Hair follicle dermal papilla cell (primary cell): ENCODE results near the gene KLK11. TPM values are rescaled to one million over a fixed set of nuclear protein-coding genes. Genes with fewer than 3 reads are reported as not detected.

Experiments
- total RNA-seq: library from RNA; depleted of rRNA; stranded (reverse); fragments of >200 nt; gene quantifications from 2 replicates; pipeline ENCODE4 v1.2.3, GENCODE V29; 2012

Gene KLK11
- not detected in 2 replicates for total RNA-seq

GRCh38 chr19:51026554-51026831, at the start of gene KLK11:
KLK11 (minus strand) TSS chr19:51026616; CDS start chr19:51025631, 985 bp downstream.

DNA sequence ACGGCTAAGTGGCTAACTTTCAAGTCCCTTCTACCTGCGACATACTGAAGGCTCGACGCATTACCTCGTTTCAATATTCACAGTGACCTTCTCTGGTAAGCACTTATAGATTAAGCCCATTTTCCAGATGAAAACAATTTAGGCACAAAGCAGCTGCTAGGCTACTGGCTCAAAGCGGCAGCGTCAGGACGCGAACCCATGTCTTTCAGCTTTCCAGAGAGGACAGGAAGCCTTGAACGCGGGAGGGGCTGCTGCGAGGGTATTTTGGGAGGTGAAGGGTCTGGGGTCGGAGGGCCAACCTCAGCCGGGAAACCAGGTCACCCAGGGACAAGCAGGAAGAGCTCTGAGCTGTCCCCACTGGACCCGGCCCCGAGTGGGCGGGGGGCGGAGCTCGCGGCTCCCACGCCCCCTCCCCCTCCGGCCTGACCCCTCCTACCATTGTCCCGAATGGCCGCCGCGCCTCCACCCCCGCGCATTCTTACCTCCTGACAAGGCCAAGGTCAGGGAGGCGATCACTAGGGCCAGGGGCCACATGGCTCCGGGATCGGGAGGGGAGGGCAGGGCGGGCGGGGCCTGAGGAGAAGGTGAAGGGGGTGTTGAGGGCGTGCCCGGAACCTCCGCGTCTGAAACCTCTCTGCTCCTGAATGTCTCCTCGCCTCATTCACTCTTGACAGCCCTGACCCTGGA, 38.3 kb upstream of the KLK11 start, which contains the start of gene KLK13:
Gene KLK13, minus strand, starts transcription at position 559 of the 687 bp plus-strand sequence. Its CDS starts 25 bp downstream, at position 534.

DNA sequence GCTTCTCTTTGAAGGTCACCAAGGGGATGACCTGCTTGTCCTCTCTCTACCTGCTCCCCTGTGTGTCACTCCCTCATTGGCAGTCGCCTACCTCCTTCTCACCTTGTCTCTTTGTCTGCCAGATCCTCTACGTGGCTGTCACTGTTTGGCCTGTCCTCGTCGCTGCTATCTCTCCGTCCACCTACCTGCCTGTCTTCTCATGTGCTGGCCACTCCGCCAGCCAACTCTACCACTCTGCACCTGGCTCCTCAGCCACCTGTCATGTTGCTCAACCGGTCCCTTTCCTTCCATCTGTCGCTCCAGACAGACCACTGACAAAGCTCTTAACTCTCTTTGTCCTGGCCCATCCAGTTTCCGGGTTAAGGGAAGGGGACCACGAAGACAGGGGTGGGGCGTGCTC, 8.3 kb upstream of the KLK11 start, which contains the start of gene KLK12:
Gene KLK12, minus strand, starts transcription at position 299 of the 400 bp plus-strand sequence. CDS start 381 bp downstream, outside the sequence.

GRCh38 chr19:51019544-51019925, 6.9 kb downstream of the KLK11 start, which contains the start of gene KLK10:
KLK10 (minus strand) TSS chr19:51019709; CDS start chr19:51019130, 579 bp downstream.

GRCh38 chr19:51001515-51001914, 24.9 kb downstream of the KLK11 start, which contains the start of gene KLK8:
KLK8 (minus strand) TSS chr19:51001604; CDS start chr19:51001167, 437 bp downstream.

GRCh38 chr19:50983625-50984292, 42.7 kb downstream of the KLK11 start, which contains the start of gene KLK7:
KLK7 (minus strand) TSS chr19:50983917; CDS start chr19:50982399, 1,518 bp downstream.

Other genes starting within 250 kb of the KLK11 start
- gene ACP4, start 236.2 kb downstream of the KLK11 start, total RNA-seq: not detected in 2 replicates
- not detected in 2 replicates for gene KLK1, start 202.8 kb downstream of the KLK11 start, total RNA-seq
- gene KLK15, start 193.0 kb downstream of the KLK11 start, total RNA-seq: not detected in 2 replicates
- gene KLK3, start 171.7 kb downstream of the KLK11 start, total RNA-seq: not detected in 2 replicates
- gene KLK2, start 153.2 kb downstream of the KLK11 start, total RNA-seq: not detected in 2 replicates
- not detected in 2 replicates for gene KLK4, start 115.2 kb downstream of the KLK11 start, total RNA-seq
- gene KLK5, start 73.6 kb downstream of the KLK11 start, total RNA-seq: 0.65 and 3.3 TPM in 2 replicates
- gene KLK6, start 57.0 kb downstream of the KLK11 start, total RNA-seq: 0.61 TPM in 1 of 2 replicates, not detected in the other
- 0.32 and 0.49 TPM in 2 replicates for gene KLK7, start 42.7 kb downstream of the KLK11 start, total RNA-seq
- gene KLK8, start 25.0 kb downstream of the KLK11 start, total RNA-seq: 0.16 and 0.49 TPM in 2 replicates
- gene KLK10, start 6.9 kb downstream of the KLK11 start, total RNA-seq: 0.12 TPM in 1 of 2 replicates, not detected in the other
- not detected in 2 replicates for gene KLK12, start 8.4 kb upstream of the KLK11 start, total RNA-seq
- gene KLK13, start 38.5 kb upstream of the KLK11 start, total RNA-seq: not detected in 2 replicates
- not detected in 2 replicates for gene KLK14, start 56.3 kb upstream of the KLK11 start, total RNA-seq
- 5.3 and 5.4 TPM in 2 replicates for gene CTU1, start 81.8 kb upstream of the KLK11 start, total RNA-seq
- not detected in 2 replicates for gene SIGLEC9, start 98.3 kb upstream of the KLK11 start, total RNA-seq
- gene SIGLEC7, start 115.7 kb upstream of the KLK11 start, total RNA-seq: not detected in 2 replicates
- not detected in 2 replicates for gene CD33, start 198.5 kb upstream of the KLK11 start, total RNA-seq
- not detected in 2 replicates for gene SIGLECL1, start 224.5 kb upstream of the KLK11 start, total RNA-seq